Gastrocnemius medialis (tissue), 4 donors: ENCODE results near the gene MTARC1.

ENCODE experiments used
- POLR2A ChIP-seq, 2 donors: fragments of 450-650 bp; IDR thresholded peaks; one replicate each; pipeline ENCODE4 v1.6.1; 2017; ENCODE audit warnings: antibody characterized with exemption in 2 of 2, mild to moderate bottlenecking in 2 of 2, moderate library complexity in 2 of 2
- TF ChIP-seq, protein P1 (sequence below), 5 experiments: fragments of 450-650 bp in 3 of 5; fragments of 200-600 bp in 2 of 5; sonication (generic) in 2 of 5; IDR thresholded peaks in 4 of 5; conservative IDR thresholded peaks in 1 of 5; 1 replicate in 4 of 5; 2 replicates in 1 of 5; pipeline ENCODE4 v1.5.1; 2016 to 2019; ENCODE audit warnings: antibody characterized with exemption in 5 of 5, mild to moderate bottlenecking in 3 of 5, moderate library complexity in 3 of 5

DNA sequence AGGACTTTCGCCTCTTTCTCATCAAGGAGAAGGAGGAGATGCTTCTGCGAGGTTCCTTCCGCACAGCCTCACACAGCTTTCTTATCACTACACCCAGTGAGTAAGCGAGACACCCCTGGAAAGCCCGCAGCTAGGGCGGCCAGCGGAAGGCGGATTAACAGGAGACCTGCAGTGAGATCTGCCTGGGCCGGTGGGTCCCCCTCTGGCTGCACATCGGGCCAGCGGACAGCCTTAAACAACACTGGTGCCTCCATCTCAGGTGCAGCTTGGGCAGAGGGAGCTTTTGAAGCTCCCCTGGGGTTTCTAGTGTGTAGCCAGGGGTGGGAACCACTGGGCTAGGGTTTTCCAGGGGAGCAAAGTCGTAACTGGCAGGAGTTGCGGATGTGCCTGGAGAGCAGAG is 17.5 kb upstream of the MTARC1 start:
- TF ChIP-seq, protein P1, sequence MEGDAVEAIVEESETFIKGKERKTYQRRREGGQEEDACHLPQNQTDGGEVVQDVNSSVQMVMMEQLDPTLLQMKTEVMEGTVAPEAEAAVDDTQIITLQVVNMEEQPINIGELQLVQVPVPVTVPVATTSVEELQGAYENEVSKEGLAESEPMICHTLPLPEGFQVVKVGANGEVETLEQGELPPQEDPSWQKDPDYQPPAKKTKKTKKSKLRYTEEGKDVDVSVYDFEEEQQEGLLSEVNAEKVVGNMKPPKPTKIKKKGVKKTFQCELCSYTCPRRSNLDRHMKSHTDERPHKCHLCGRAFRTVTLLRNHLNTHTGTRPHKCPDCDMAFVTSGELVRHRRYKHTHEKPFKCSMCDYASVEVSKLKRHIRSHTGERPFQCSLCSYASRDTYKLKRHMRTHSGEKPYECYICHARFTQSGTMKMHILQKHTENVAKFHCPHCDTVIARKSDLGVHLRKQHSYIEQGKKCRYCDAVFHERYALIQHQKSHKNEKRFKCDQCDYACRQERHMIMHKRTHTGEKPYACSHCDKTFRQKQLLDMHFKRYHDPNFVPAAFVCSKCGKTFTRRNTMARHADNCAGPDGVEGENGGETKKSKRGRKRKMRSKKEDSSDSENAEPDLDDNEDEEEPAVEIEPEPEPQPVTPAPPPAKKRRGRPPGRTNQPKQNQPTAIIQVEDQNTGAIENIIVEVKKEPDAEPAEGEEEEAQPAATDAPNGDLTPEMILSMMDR (IDR thresholded peaks at IDR 0.05 in 4 of 5, conservative IDR thresholded peaks at IDR 0.05 in 1 of 5): no peak
- TF ChIP-seq POLR2A (IDR thresholded peaks at IDR 0.05): no peak
